Testis (tissue), 2 donors: ENCODE data around the gene NAXD.
A peak's percentile ranks its signal among the peaks of the same experiment; 100 is the strongest.

ENCODE experiments used
- POLR2A ChIP-seq: fragments of 450-650 bp; IDR thresholded peaks from one replicate; pipeline ENCODE4 v1.6.1; 2017; ENCODE audit warnings: antibody characterized with exemption, mild to moderate bottlenecking, moderate library complexity
- TF ChIP-seq, protein P1 (sequence below), 3 experiments: fragments of 450-650 bp in 2 of 3; fragments of 200-600 bp in 1 of 3; sonication (generic) in 1 of 3; IDR thresholded peaks; one replicate each; pipeline ENCODE4 v1.5.1; 2016 to 2019; ENCODE audit warnings: antibody characterized with exemption in 3 of 3, mild to moderate bottlenecking in 2 of 3, moderate library complexity in 1 of 3

GRCh38 chr13:110593430-110594130 lies 21.8 kb upstream of the NAXD start:
- TF ChIP-seq, protein P1, sequence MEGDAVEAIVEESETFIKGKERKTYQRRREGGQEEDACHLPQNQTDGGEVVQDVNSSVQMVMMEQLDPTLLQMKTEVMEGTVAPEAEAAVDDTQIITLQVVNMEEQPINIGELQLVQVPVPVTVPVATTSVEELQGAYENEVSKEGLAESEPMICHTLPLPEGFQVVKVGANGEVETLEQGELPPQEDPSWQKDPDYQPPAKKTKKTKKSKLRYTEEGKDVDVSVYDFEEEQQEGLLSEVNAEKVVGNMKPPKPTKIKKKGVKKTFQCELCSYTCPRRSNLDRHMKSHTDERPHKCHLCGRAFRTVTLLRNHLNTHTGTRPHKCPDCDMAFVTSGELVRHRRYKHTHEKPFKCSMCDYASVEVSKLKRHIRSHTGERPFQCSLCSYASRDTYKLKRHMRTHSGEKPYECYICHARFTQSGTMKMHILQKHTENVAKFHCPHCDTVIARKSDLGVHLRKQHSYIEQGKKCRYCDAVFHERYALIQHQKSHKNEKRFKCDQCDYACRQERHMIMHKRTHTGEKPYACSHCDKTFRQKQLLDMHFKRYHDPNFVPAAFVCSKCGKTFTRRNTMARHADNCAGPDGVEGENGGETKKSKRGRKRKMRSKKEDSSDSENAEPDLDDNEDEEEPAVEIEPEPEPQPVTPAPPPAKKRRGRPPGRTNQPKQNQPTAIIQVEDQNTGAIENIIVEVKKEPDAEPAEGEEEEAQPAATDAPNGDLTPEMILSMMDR (IDR thresholded peaks at IDR 0.05) = peak; percentile 43 to 68 (median 61)
- no peak for TF ChIP-seq POLR2A
